ENCODE data around the gene TSPYL2. TPM values are rescaled to one million over a fixed set of nuclear protein-coding genes. Genes with fewer than 3 reads are reported as not detected.

The TSPYL2 gene
- total and polyA plus RNA-seq, 2 donors, result 12.7 to 256 TPM

DNA sequence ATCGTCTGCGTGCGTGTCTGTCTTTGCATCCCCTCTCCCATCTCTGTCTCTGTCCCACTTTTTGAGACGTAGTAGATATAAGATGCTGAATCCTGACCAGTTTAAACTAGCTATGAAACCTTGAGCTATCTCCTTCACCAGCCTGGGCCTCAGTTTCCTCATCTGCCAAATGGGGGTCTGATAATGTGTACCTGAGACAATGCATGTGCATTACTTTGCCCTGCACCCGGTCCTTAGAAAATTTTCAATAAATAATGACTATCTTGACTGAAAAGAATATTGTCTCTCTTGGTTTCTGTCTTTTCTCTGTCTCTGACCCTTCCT is 12.4 kb downstream of the TSPYL2 start:
- peak overlapping the region; percentile 92 to 98 for H3K27ac ChIP-seq (ENCODE audit: low read depth in 1 of 2, low read length in 1 of 2)
- H3K4me1 ChIP-seq (ENCODE audit: control insufficient read depth in 2 of 2, insufficient read depth in 2 of 2, low read length in 2 of 2), result peaks cover 0 to 11% of the 10 kb centered on the region in 2 donors
- DNase-seq (ENCODE audit: low read depth in 6 of 9, low spot score in 9 of 9), result no peak
- H3K27me3 ChIP-seq (ENCODE audit: control insufficient read depth in 2 of 2, insufficient read depth in 1 of 2, low read length in 1 of 2), result no peaks in the 10 kb centered on the region
- H3K9me3 ChIP-seq (ENCODE audit: control insufficient read depth in 2 of 2, insufficient read depth in 1 of 2, low read length in 1 of 2), result no peaks in the 10 kb centered on the region
- H3K36me3 ChIP-seq (ENCODE audit: control insufficient read depth in 2 of 2, insufficient read depth in 2 of 2, low read length in 1 of 2), result peaks cover 0 to 4% of the 10 kb centered on the region in 2 donors
- WGBS, result 2% methylated on average over 5 of the region's 5 CpGs
- peak overlapping the region; percentile 53 to 70 for H3K4me3 ChIP-seq (ENCODE audit: low read length in 2 of 2)

DNA sequence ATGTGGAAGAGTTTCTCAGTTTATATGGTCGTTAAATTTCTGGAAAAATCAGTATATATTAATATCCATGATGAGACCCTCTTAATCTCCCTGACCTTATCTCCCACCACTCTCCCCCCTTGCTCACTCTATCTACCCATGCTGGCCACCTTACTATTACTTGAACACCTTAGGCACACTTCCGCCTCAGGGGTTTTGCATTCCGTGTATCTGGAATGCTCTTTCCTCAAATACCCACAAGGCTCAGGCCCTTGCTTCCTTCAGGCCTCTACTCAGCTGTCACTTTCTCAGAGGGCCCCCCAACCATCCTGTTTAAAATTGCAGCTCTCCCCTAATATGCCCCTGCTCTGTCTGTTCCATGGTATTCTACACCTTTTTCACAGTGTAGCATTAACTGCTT is 13.6 kb downstream of the TSPYL2 start:
- H3K9me3 ChIP-seq (ENCODE audit: control insufficient read depth in 2 of 2, insufficient read depth in 1 of 2, low read length in 1 of 2), result no peaks in the 10 kb centered on the region
- DNase-seq (ENCODE audit: low read depth in 6 of 9, low spot score in 9 of 9), result no peak
- WGBS, result 98% methylated on average over 3 of the region's 3 CpGs
- peaks cover 0 to 5% of the 10 kb centered on the region in 2 donors for H3K36me3 ChIP-seq (ENCODE audit: control insufficient read depth in 2 of 2, insufficient read depth in 2 of 2, low read length in 1 of 2)
- no peak overlapping the region for H3K4me3 ChIP-seq (ENCODE audit: low read length in 2 of 2)
- H3K27me3 ChIP-seq (ENCODE audit: control insufficient read depth in 2 of 2, insufficient read depth in 1 of 2, low read length in 1 of 2), result no peaks in the 10 kb centered on the region
- H3K4me1 ChIP-seq (ENCODE audit: control insufficient read depth in 2 of 2, insufficient read depth in 2 of 2, low read length in 2 of 2), result peaks cover 0 to 11% of the 10 kb centered on the region in 2 donors
- no peak overlapping the region for H3K27ac ChIP-seq (ENCODE audit: low read depth in 1 of 2, low read length in 1 of 2)

DNA sequence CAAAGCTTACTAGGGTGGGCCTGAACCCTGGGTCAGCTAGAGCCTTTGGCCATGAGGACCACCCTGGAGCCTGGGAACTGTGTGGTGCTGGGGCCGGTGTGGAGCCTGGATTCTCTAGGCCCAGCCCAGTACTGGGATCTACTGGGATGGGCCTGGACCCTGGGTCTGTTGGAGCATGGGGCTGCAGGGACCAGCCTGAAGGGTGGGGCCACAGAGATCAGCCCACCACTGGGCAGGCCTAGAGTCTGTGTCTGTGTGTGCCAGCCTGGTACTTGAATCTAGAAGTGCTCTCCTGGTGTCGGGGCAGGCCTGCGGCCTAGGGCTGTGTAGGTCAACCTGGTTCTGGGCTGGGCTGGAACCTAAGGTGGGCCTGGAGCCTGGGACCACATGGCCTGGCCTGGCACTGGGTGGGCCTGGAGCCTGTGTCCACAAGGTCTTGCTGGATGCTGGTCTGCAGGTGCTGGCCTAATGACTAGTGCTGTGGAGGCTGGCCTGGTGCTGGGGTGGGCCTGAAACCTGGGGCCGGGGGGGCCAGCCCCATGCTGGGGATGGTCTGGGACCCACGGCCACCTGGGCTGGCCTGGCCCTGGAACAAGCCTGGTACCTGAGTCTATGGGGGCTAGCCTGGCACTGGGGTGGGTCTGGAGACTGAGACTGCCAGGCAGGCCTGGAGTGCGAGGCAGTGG is 32.8 kb downstream of the TSPYL2 start:
- Histone ChIP-seq H3K36me3 (ENCODE audit: control insufficient read depth in 2 of 2, insufficient read depth in 2 of 2, low read length in 1 of 2) (peaks cover 0 to 10% of the 10 kb centered on the region in 2 donors), H3K4me3 (ENCODE audit: low read length in 2 of 2) (no peak overlapping the region), H3K9me3 (ENCODE audit: control insufficient read depth in 2 of 2, insufficient read depth in 1 of 2, low read length in 1 of 2) (no peaks in the 10 kb centered on the region), H3K4me1 (ENCODE audit: control insufficient read depth in 2 of 2, insufficient read depth in 2 of 2, low read length in 2 of 2) (no peaks in the 10 kb centered on the region), H3K27me3 (ENCODE audit: control insufficient read depth in 2 of 2, insufficient read depth in 1 of 2, low read length in 1 of 2) (no peaks in the 10 kb centered on the region), H3K27ac (ENCODE audit: low read depth in 1 of 2, low read length in 1 of 2) (no peak overlapping the region)
- no peak for DNase-seq (ENCODE audit: low read depth in 6 of 9, low spot score in 9 of 9)
- WGBS, result 98% methylated on average over 6 of the region's 6 CpGs

DNA sequence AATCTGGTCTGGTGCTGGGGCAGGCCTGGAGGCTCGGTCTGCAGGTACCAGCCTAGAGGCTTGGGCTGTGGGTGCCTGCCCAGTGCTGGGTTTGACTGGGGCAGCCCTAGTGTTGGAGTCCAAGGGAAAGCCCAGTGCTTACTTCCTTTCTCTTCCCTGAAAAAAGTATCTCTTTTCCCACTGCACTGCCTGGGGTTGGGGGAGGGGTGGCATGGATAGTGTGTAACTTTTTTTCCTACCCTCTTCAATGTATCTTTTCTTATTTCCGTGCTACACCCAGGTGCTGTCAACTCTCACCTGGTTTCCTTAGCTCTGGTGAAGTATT is 33.3 kb downstream of the TSPYL2 start:
- no peaks in the 10 kb centered on the region for H3K4me1 ChIP-seq (ENCODE audit: control insufficient read depth in 2 of 2, insufficient read depth in 2 of 2, low read length in 2 of 2)
- H3K4me3 ChIP-seq (ENCODE audit: low read length in 2 of 2), result no peak overlapping the region
- DNase-seq (ENCODE audit: low read depth in 6 of 9, low spot score in 9 of 9), result no peak
- H3K27ac ChIP-seq (ENCODE audit: low read depth in 1 of 2, low read length in 1 of 2), result no peak overlapping the region
- 93% methylated on average over 2 of the region's 2 CpGs for WGBS
- no peaks in the 10 kb centered on the region for H3K9me3 ChIP-seq (ENCODE audit: control insufficient read depth in 2 of 2, insufficient read depth in 1 of 2, low read length in 1 of 2)
- peaks cover 0 to 10% of the 10 kb centered on the region in 2 donors for H3K36me3 ChIP-seq (ENCODE audit: control insufficient read depth in 2 of 2, insufficient read depth in 2 of 2, low read length in 1 of 2)
- no peaks in the 10 kb centered on the region for H3K27me3 ChIP-seq (ENCODE audit: control insufficient read depth in 2 of 2, insufficient read depth in 1 of 2, low read length in 1 of 2)

DNA sequence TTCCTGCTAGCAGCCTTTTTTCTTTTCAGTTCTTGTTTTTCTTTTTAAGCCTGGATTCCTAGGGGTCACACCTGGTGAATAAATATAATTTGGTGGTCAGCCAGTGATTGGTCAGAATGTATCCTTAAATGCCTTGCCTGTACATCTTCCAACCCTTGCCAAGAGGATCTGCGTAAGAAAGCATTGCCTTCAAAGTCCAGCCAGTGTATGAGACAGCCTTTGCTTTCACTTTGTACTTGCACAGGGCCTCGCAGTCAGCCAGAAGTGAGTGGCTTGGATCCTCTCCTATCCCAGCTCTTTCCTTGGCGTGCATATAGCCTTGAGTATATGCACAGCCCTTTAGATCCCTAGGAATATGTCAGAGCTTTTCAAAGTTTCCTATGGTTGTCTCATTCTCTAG is 33.9 kb downstream of the TSPYL2 start:
- H3K4me1 ChIP-seq (ENCODE audit: control insufficient read depth in 2 of 2, insufficient read depth in 2 of 2, low read length in 2 of 2), result no peaks in the 10 kb centered on the region
- peaks cover 0 to 10% of the 10 kb centered on the region in 2 donors for H3K36me3 ChIP-seq (ENCODE audit: control insufficient read depth in 2 of 2, insufficient read depth in 2 of 2, low read length in 1 of 2)
- H3K4me3 ChIP-seq (ENCODE audit: low read length in 2 of 2), result no peak overlapping the region
- H3K27ac ChIP-seq (ENCODE audit: low read depth in 1 of 2, low read length in 1 of 2), result no peak overlapping the region
- H3K27me3 ChIP-seq (ENCODE audit: control insufficient read depth in 2 of 2, insufficient read depth in 1 of 2, low read length in 1 of 2), result no peaks in the 10 kb centered on the region
- no peaks in the 10 kb centered on the region for H3K9me3 ChIP-seq (ENCODE audit: control insufficient read depth in 2 of 2, insufficient read depth in 1 of 2, low read length in 1 of 2)
- WGBS, result 84% methylated on average over 3 of the region's 3 CpGs
- DNase-seq (ENCODE audit: low read depth in 6 of 9, low spot score in 9 of 9), result no peak

DNA sequence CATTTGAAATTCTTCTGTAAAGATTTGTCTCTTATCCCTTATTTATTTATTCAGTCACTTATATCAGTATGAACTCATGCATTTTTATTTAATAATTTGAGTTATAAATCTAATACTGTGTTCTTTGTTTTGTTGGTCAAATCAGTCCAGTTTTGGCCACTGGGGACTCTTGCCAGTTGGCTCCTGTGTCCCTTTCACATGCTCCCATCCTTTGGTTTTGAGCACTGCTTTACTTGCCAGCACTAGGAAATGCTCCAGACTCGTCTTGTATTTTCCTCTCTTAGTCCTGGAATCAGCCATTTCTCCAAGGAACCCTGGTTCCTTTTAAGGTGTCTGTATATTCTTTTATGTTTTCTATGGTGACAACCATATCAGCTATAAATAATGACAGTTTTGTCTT is 39.8 kb downstream of the TSPYL2 start:
- WGBS, result 97% methylated on average over 1 of the region's 1 CpG
- H3K4me3 ChIP-seq (ENCODE audit: low read length in 2 of 2), result no peak overlapping the region
- H3K27ac ChIP-seq (ENCODE audit: low read depth in 1 of 2, low read length in 1 of 2), result no peak overlapping the region
- no peaks in the 10 kb centered on the region for H3K27me3 ChIP-seq (ENCODE audit: control insufficient read depth in 2 of 2, insufficient read depth in 1 of 2, low read length in 1 of 2)
- DNase-seq (ENCODE audit: low read depth in 6 of 9, low spot score in 9 of 9), result no peak
- H3K36me3 ChIP-seq (ENCODE audit: control insufficient read depth in 2 of 2, insufficient read depth in 2 of 2, low read length in 1 of 2), result no peaks in the 10 kb centered on the region
- no peaks in the 10 kb centered on the region for H3K4me1 ChIP-seq (ENCODE audit: control insufficient read depth in 2 of 2, insufficient read depth in 2 of 2, low read length in 2 of 2)
- no peaks in the 10 kb centered on the region for H3K9me3 ChIP-seq (ENCODE audit: control insufficient read depth in 2 of 2, insufficient read depth in 1 of 2, low read length in 1 of 2)

DNA sequence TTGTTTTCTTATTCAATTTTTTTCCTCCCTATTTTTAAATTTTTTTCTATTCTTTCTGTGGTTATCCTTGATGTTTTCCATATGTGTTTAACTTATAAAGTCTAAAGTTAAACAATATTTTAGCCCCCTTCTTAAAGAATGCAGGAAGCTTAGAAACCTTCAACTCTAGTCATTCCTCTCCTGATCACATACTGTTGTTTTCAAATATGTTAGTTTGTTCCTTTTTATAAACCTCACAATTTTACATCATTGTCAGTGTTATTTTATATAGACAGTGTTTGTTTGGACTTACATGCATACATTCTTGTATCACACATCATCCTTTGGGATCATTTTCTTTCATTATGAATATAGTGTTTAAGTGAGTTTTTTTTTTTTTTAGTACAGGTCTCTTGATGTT is 43.3 kb downstream of the TSPYL2 start:
- Histone ChIP-seq H3K9me3 (ENCODE audit: control insufficient read depth in 2 of 2, insufficient read depth in 1 of 2, low read length in 1 of 2) (no peaks in the 10 kb centered on the region), H3K36me3 (ENCODE audit: control insufficient read depth in 2 of 2, insufficient read depth in 2 of 2, low read length in 1 of 2) (no peaks in the 10 kb centered on the region), H3K27ac (ENCODE audit: low read depth in 1 of 2, low read length in 1 of 2) (no peak overlapping the region), H3K4me3 (ENCODE audit: low read length in 2 of 2) (no peak overlapping the region), H3K27me3 (ENCODE audit: control insufficient read depth in 2 of 2, insufficient read depth in 1 of 2, low read length in 1 of 2) (no peaks in the 10 kb centered on the region), H3K4me1 (ENCODE audit: control insufficient read depth in 2 of 2, insufficient read depth in 2 of 2, low read length in 2 of 2) (no peaks in the 10 kb centered on the region)
- no peak for DNase-seq (ENCODE audit: low read depth in 6 of 9, low spot score in 9 of 9)

DNA sequence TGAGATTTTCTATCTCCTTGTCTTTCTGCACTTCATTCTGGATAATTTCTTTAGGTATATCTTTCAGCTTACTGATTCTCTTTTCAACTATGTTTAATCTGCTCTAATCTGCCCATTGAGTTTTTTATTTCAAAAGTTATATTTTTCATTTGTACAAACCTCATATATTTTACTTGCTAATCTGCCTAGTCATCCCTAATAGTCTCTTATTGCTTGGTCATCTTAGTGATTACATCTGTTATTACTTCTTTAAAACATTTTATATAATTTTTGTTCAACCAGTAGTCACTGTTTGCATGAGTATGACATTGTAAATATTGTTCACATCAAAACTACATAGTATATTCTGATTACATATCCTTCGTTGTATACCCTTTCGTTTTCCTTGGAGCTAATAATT is 44.2 kb downstream of the TSPYL2 start:
- H3K36me3 ChIP-seq (ENCODE audit: control insufficient read depth in 2 of 2, insufficient read depth in 2 of 2, low read length in 1 of 2), result no peaks in the 10 kb centered on the region
- no peak for DNase-seq (ENCODE audit: low read depth in 6 of 9, low spot score in 9 of 9)
- no peaks in the 10 kb centered on the region for H3K27me3 ChIP-seq (ENCODE audit: control insufficient read depth in 2 of 2, insufficient read depth in 1 of 2, low read length in 1 of 2)
- no peak overlapping the region for H3K4me3 ChIP-seq (ENCODE audit: low read length in 2 of 2)
- 98% methylated on average over 2 of the region's 2 CpGs for WGBS
- no peaks in the 10 kb centered on the region for H3K9me3 ChIP-seq (ENCODE audit: control insufficient read depth in 2 of 2, insufficient read depth in 1 of 2, low read length in 1 of 2)
- H3K4me1 ChIP-seq (ENCODE audit: control insufficient read depth in 2 of 2, insufficient read depth in 2 of 2, low read length in 2 of 2), result no peaks in the 10 kb centered on the region
- no peak overlapping the region for H3K27ac ChIP-seq (ENCODE audit: low read depth in 1 of 2, low read length in 1 of 2)

DNA sequence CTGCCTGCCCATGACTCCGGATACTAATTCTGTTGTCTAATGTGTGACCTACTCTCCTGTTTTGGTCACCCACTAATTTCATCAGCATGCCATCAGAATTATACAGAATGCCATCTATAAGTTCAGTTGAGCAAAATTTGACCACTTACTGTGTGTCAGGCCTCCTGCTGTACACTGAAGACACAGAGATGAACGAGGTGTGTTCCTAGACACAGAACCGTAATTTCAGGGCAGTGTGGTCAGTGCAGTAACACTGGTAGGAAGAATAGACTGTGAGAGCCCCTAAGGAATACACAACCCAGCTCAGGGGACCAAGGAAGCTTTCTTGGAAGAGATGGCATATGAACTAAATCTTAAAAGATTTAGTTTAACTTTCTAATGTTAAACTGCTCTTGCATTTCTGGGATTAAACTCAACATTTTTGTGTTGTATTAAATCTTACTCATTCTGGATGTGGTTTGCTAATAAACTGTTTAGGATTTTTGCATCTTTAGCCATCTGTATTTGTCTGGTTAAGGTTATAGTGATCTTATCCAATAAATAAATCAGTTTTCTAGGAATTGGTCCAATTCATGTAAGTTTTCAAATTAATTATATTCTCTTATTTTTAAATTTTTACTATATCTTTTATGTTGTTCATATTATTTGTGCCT is 46.1 kb downstream of the TSPYL2 start:
- Histone ChIP-seq H3K27me3 (ENCODE audit: control insufficient read depth in 2 of 2, insufficient read depth in 1 of 2, low read length in 1 of 2) (no peaks in the 10 kb centered on the region), H3K4me3 (ENCODE audit: low read length in 2 of 2) (no peak overlapping the region), H3K27ac (ENCODE audit: low read depth in 1 of 2, low read length in 1 of 2) (no peak overlapping the region), H3K36me3 (ENCODE audit: control insufficient read depth in 2 of 2, insufficient read depth in 2 of 2, low read length in 1 of 2) (no peaks in the 10 kb centered on the region), H3K4me1 (ENCODE audit: control insufficient read depth in 2 of 2, insufficient read depth in 2 of 2, low read length in 2 of 2) (no peaks in the 10 kb centered on the region), H3K9me3 (ENCODE audit: control insufficient read depth in 2 of 2, insufficient read depth in 1 of 2, low read length in 1 of 2) (no peaks in the 10 kb centered on the region)
- 98% methylated on average over 3 of the region's 3 CpGs for WGBS
- no peak for DNase-seq (ENCODE audit: low read depth in 6 of 9, low spot score in 9 of 9)
